ENCODE data around the gene RPS13. TPM values are rescaled to one million over a fixed set of nuclear protein-coding genes. Genes with fewer than 3 reads are reported as not detected.

RPS13 gene
- 603 and 878 TPM in 2 replicates for total RNA-seq

GRCh38 chr11:17077520-17078401 lies at the start of gene RPS13:
RPS13 (minus strand) TSS chr11:17077667; CDS start chr11:17077641, 26 bp downstream.

Small RNAs within 50 kb of the gene (small RNA-seq; reads per million reads assigned to genes)
- gene RNU6-593P (ENCODE audit: low replicate concordance) (0.10 reads per million), gene SNORD14A (ENCODE audit: low replicate concordance) (1,843 reads per million, percentile 100 among the genes with 10 or more reads in this experiment), gene SNORD14B (ENCODE audit: low replicate concordance) (not detected)

Other genes with a start within 250 kb of the RPS13 start
- under 0.01 and 0.22 TPM in 2 replicates for gene PLEKHA7, start 63.3 kb downstream of the RPS13 start, total RNA-seq
- gene PIK3C2A, start 130.3 kb upstream of the RPS13 start, total RNA-seq: 68.7 and 82.6 TPM in 2 replicates
- gene NUCB2, start 199.1 kb upstream of the RPS13 start, total RNA-seq: 59.0 and 294 TPM in 2 replicates

Measured in placental pericyte (primary cell).